GM12878 (cell line): ENCODE results near the gene RGS16. TPM values are rescaled to one million over a fixed set of nuclear protein-coding genes. Genes with fewer than 3 reads are reported as not detected.

Source experiments
- ATAC-seq: fragments of 200-7000 bp; cut with Tn5 transposase; 3 replicates; pipeline ENCODE4 v1.9.1; 2020; ENCODE audit warnings: mild to moderate bottlenecking, moderate library complexity
- BruUV-seq: library from RNA; stranded (reverse); fragments of 400-500 nt; replicated peaks from 2 replicates; lab custom pipeline; 2021; lab: Mats Ljungman, UMichigan
- CTCF ChIA-PET: fragments of 300-600 bp; sonication (Branson Sonifier 250); formaldehyde crosslinking; extraction: SDS; loops from one replicate; lab custom pipeline; 2021; ENCODE audit warnings: inconsistent platforms; lab: Yijun Ruan, JAX
- POLR2A ChIA-PET: fragments of 350-600 bp; formaldehyde crosslinking; extraction: SDS; loops from one replicate; lab custom pipeline; 2021; ENCODE audit warnings: inconsistent platforms; lab: Charles Lee
- RAD21 ChIA-PET: fragments of 300-600 bp; sonication (Branson Sonifier 250); formaldehyde crosslinking; loops from one replicate; lab custom pipeline; 2023; ENCODE audit warnings: antibody characterized with exemption; ENCODE audit not compliant: unreplicated experiment; lab: Charles Lee
- SMC1A ChIA-PET: fragments of 300-600 bp; sonication (Branson Sonifier 250); formaldehyde crosslinking; loops from one replicate; lab custom pipeline; 2023; ENCODE audit not compliant: unreplicated experiment, uncharacterized antibody; lab: Charles Lee
- DNase-seq: peaks from one replicate; pipeline ENCODE4 v3.0.0-alpha.2; 2011; ENCODE audit warnings: low read depth, low spot score
- FAIRE-seq: peaks from 3 replicates; lab custom pipeline; 2011; peaks lifted over from hg19 to GRCh38; lab: Jason Lieb, UNC
- H2AFZ ChIP-seq: 2 replicates; pipeline ENCODE4 v1.6.0; 2011; ENCODE audit warnings: low read depth, low read length, control low read depth; ENCODE audit not compliant: control insufficient read depth
- H3K27ac ChIP-seq: 2 replicates; pipeline ENCODE4 v1.5.1; 2011; ENCODE audit warnings: control low read depth; ENCODE audit not compliant: control insufficient read depth, insufficient read depth
- H3K27me3 ChIP-seq, 2 experiments: replicated peaks in 1 of 2; 2 replicates each; pipeline versions ENCODE4 v1.6.0 to v1.6.1; 2011; ENCODE audit warnings: low read length in 1 of 2; ENCODE audit not compliant: control insufficient read depth in 2 of 2, insufficient read depth in 2 of 2
- H3K36me3 ChIP-seq, 2 experiments: 2 replicates each; pipeline ENCODE4 v1.5.1; 2011; ENCODE audit warnings: low read length in 1 of 2; ENCODE audit not compliant: control insufficient read depth in 2 of 2, insufficient read depth in 2 of 2
- H3K4me1 ChIP-seq: 2 replicates; pipeline ENCODE4 v1.6.1; 2011; ENCODE audit warnings: mild to moderate bottlenecking, low read length, moderate library complexity, mixed read lengths; ENCODE audit not compliant: control insufficient read depth, insufficient read depth
- H3K4me2 ChIP-seq: 2 replicates; pipeline ENCODE4 v1.6.0; 2011; ENCODE audit warnings: control low read depth; ENCODE audit not compliant: control insufficient read depth, insufficient read depth
- H3K4me3 ChIP-seq: fragments of 200-600 bp; sonication (generic); 2 replicates; pipeline ENCODE4 v1.5.1; 2016
- H3K79me2 ChIP-seq: 2 replicates; pipeline ENCODE4 v1.6.0; 2011; ENCODE audit warnings: low read length; ENCODE audit not compliant: control insufficient read depth, insufficient read depth
- H3K9ac ChIP-seq: 2 replicates; pipeline ENCODE4 v1.8.0; 2011; ENCODE audit warnings: low read length, control low read depth, mixed read lengths; ENCODE audit not compliant: control insufficient read depth, insufficient read depth
- H3K9me3 ChIP-seq: replicated peaks from 3 replicates; pipeline ENCODE4 v1.5.1; 2011; ENCODE audit warnings: mild to moderate bottlenecking, low read length; ENCODE audit not compliant: control insufficient read depth, insufficient read depth
- H4K20me1 ChIP-seq: 2 replicates; pipeline ENCODE4 v1.6.0; 2011; ENCODE audit not compliant: control insufficient read depth, insufficient read depth
- CBX3 ChIP-seq: fragments of 200-600 bp; sonication (generic); IDR thresholded peaks from 2 replicates; pipeline ENCODE4 v1.6.1; 2016; ENCODE audit warnings: low read depth, borderline replicate concordance
- E2F8 ChIP-seq: fragments of 450-650 bp; IDR thresholded peaks from 2 replicates; pipeline ENCODE4 v1.6.1; 2018; ENCODE audit warnings: mild to moderate bottlenecking, low read depth, moderate library complexity; ENCODE audit not compliant: partially characterized antibody
- EZH2 ChIP-seq: IDR thresholded peaks from 2 replicates; pipeline ENCODE4 v1.6.1; 2012; ENCODE audit warnings: low read depth, mild to moderate bottlenecking, control low read depth, inconsistent platforms, low read length, borderline replicate concordance; ENCODE audit not compliant: control insufficient read depth
- KAT2A ChIP-seq: conservative IDR thresholded peaks from 2 replicates; pipeline ENCODE4 v1.6.1; 2011; ENCODE audit warnings: low read depth, low read length; ENCODE audit not compliant: control insufficient read depth
- NRF1 ChIP-seq: conservative IDR thresholded peaks from 2 replicates; pipeline ENCODE4 v1.6.1; 2011; ENCODE audit warnings: mild to moderate bottlenecking, low read depth, low read length, improper control_type of control experiment
- WGBS: methylation state at CpG from one replicate; pipeline ENCODE4 v1.1.6; 2016; ENCODE audit warnings: low lambda C conversion rate; ENCODE audit not compliant: insufficient replicate concordance, insufficient coverage; ENCODE audit errors: missing lambda C conversion rate; 5-methylcytosine and 5-hydroxymethylcytosine counted together
- in situ Hi-C: fragments of 300-500 bp; cut with MboI; formaldehyde crosslinking; loops from 9 replicates; pipeline ENCODE4 v1.14.3; 2018; ENCODE audit warnings: mixed read lengths
- intact Hi-C: fragments of 100-400 bp; cut with micrococcal nuclease; formaldehyde crosslinking; loops from one replicate; pipeline ENCODE4 v1.14.2; 2022; ENCODE audit not compliant: unreplicated experiment
- polyA plus RNA-seq, 11 experiments: library from polyadenylated mRNA; depleted of rRNA in 4 of 11; unstranded in 6 of 11; stranded (reverse) in 5 of 11; fragments of >200 nt; fragmentation: Nextera tagmentation in 4 of 11; fragmentation: Illumina TruSeq in 1 of 11; extraction: Ambion mirVana in 4 of 11; extraction: Trizol in 1 of 11; gene quantifications; 1 replicate in 1 of 11; 2 replicates in 10 of 11; pipeline versions ENCODE4 v1.2.1 to v1.2.3, GENCODE V29; 2011 to 2016; ENCODE audit warnings: inconsistent platforms in 2 of 11, missing spikeins in 2 of 11, low read depth in 1 of 11
- total RNA-seq, 4 experiments: library from RNA; depleted of rRNA in 3 of 4; stranded (reverse); fragments of >200 nt in 3 of 4; fragmentation: Illumina TruSeq in 1 of 4; extraction: Trizol in 1 of 4; gene quantifications; 2 replicates each; pipeline versions ENCODE4 v1.2.1 to v1.2.3, GENCODE V29; 2013 to 2021

Gene RGS16
- total and polyA plus RNA-seq, 10 of the 15 experiments (the other 5 are each of a cell fraction or from before 2014, with no cell fraction given) = 16.4 to 58.2 (median 44.6) TPM

- FAIRE-seq (no peak), ATAC-seq (no peak)
- ChIA-PET RAD21 (interaction anchor here (0.7 to 3.2 kb wide), 17 partner anchors 12 to 154 kb away, joined by 3 to 31 read pairs (median 4); partner anchors contain the start of gene RGS16), SMC1A (interaction anchor here (0.9 to 14.8 kb wide), 15 partner anchors 9 to 154 kb away, joined by 3 to 238 read pairs (median 5); partner anchors contain the start of gene RGS16)
- H3K79me2 ChIP-seq = no peaks in the 10 kb centered on the region
- no TSS peak for BruUV-seq
- no peaks in the 10 kb centered on the region for H3K9me3 ChIP-seq
- no peak overlapping the region for H2AFZ ChIP-seq
- in situ Hi-C loops = no loop called here
- no peak overlapping the region for H3K9ac ChIP-seq
- intact Hi-C loops = loop anchor here (1.0 kb wide), 1 partner anchor 14 kb away; no protein-coding TSS in a partner anchor
- TF ChIP-seq KAT2A = no peak
- TF ChIP-seq CBX3 = no peak
- TF ChIP-seq NRF1 = no peak
- TF ChIP-seq EZH2 = no peak
- no peak for TF ChIP-seq E2F8
- TF ChIP-seq, all 136 proteins: peak for 0
- Histone ChIP-seq H3K4me3 (no peak overlapping the region), H3K27me3 (no peaks in the 10 kb centered on the region), H3K36me3 (no peaks in the 10 kb centered on the region), H3K27ac (no peak overlapping the region), H3K4me2 (no peak overlapping the region), H3K4me1 (peaks cover 57% of the 10 kb centered on the region), H4K20me1 (no peaks in the 10 kb centered on the region)
- POLR2A ChIA-PET = interaction anchor here (0.5 to 5.1 kb wide), 9 partner anchors 8 to 93 kb away, joined by 3 to 51 read pairs (median 4); no protein-coding TSS in a partner anchor
- CTCF ChIA-PET = interaction anchor here (0.6 to 4.3 kb wide), 10 partner anchors 9 to 1005 kb away, joined by 3 to 31 read pairs (median 4); partner anchors contain the start of gene RGS16
- no peak for DNase-seq
- WGBS = 70% methylated on average over 2 of the region's 2 CpGs
Observed at GRCh38 chr1:182629080-182629479, 24.9 kb upstream of the RGS16 start.
